MM.1S (cell line): ENCODE data around the gene MTHFS.

Source experiments
- DNase-seq: peaks from one replicate; pipeline ENCODE4 v3.0.0-alpha.2; 2015
- H2AFZ ChIP-seq: fragments of 300-600 bp; sonication (generic); 2 replicates; pipeline ENCODE4 v1.6.0; 2016; ENCODE audit warnings: antibody characterized with exemption, low read length
- H3F3A ChIP-seq: fragments of 300-600 bp; sonication (generic); 2 replicates; pipeline ENCODE4 v1.6.1; 2016; ENCODE audit warnings: mild to moderate bottlenecking, antibody characterized with exemption, low read length, moderate library complexity, mixed read lengths; ENCODE audit not compliant: insufficient read depth
- H3K27ac ChIP-seq: fragments of 300-600 bp; sonication (generic); 2 replicates; pipeline ENCODE4 v1.5.1; 2016; ENCODE audit warnings: mild to moderate bottlenecking, low read length
- H3K27me3 ChIP-seq: fragments of 300-600 bp; sonication (generic); replicated peaks from 2 replicates; pipeline ENCODE4 v1.6.0; 2016; ENCODE audit warnings: low read length; ENCODE audit not compliant: insufficient read depth
- H3K36me3 ChIP-seq: fragments of 300-600 bp; sonication (generic); replicated peaks from 2 replicates; pipeline ENCODE4 v1.6.1; 2016; ENCODE audit warnings: mild to moderate bottlenecking, low read length, mixed read lengths; ENCODE audit not compliant: insufficient read depth
- H3K4me1 ChIP-seq: fragments of 300-600 bp; sonication (generic); 2 replicates; pipeline ENCODE4 v1.6.1; 2016; ENCODE audit warnings: low read length, mixed read lengths
- H3K4me2 ChIP-seq: fragments of 300-600 bp; sonication (generic); 2 replicates; pipeline ENCODE4 v1.6.0; 2016; ENCODE audit warnings: low read depth, low read length
- H3K4me3 ChIP-seq: fragments of 300-600 bp; sonication (generic); 2 replicates; pipeline ENCODE4 v1.5.1; 2016; ENCODE audit warnings: low read length, mixed read lengths
- H3K79me2 ChIP-seq: fragments of 300-600 bp; sonication (generic); 2 replicates; pipeline ENCODE4 v1.6.1; 2016; ENCODE audit warnings: mixed run types, low read length, mixed read lengths
- H3K9ac ChIP-seq: fragments of 300-600 bp; sonication (generic); 2 replicates; pipeline ENCODE4 v1.6.1; 2016; ENCODE audit warnings: low read length, mixed read lengths
- H3K9me2 ChIP-seq: fragments of 300-600 bp; sonication (generic); replicated peaks from 2 replicates; pipeline ENCODE4 v1.6.1; 2016; ENCODE audit warnings: mild to moderate bottlenecking, low read length, mixed read lengths; ENCODE audit not compliant: insufficient read depth
- H3K9me3 ChIP-seq: fragments of 300-600 bp; sonication (generic); replicated peaks from 2 replicates; pipeline ENCODE4 v1.6.1; 2016; ENCODE audit warnings: mild to moderate bottlenecking, low read length, mixed read lengths; ENCODE audit not compliant: insufficient read depth
- H4K20me1 ChIP-seq: fragments of 300-600 bp; sonication (generic); 2 replicates; pipeline ENCODE4 v1.6.1; 2016; ENCODE audit warnings: mild to moderate bottlenecking, low read length, moderate library complexity, mixed read lengths; ENCODE audit not compliant: insufficient read depth
- CTCF ChIP-seq: fragments of 300-600 bp; sonication (generic); IDR thresholded peaks from 2 replicates; pipeline ENCODE4 v1.5.1; 2016; ENCODE audit warnings: antibody characterized with exemption, low read length, mixed read lengths
- EZH2 ChIP-seq: fragments of 300-600 bp; sonication (generic); optimal IDR thresholded peaks from 2 replicates; pipeline ENCODE3; 2017; ENCODE audit warnings: low read depth, mild to moderate bottlenecking, antibody characterized with exemption, low read length, mixed read lengths
- EZH2phosphoT487 ChIP-seq: fragments of 300-600 bp; sonication (generic); IDR thresholded peaks from 2 replicates; pipeline ENCODE4 v1.6.1; 2018; ENCODE audit warnings: antibody characterized with exemption, low read length

Gene MTHFS

GRCh38 chr15:79832367-79833120 lies 64.3 kb downstream of the MTHFS start:
- H3K9ac ChIP-seq, result no peak overlapping the region
- H3K27ac ChIP-seq, result no peak overlapping the region
- no peak overlapping the region for H3K4me3 ChIP-seq
- no peaks in the 10 kb centered on the region; the same call in 1 of the 2 replicates for H3F3A ChIP-seq
- H3K79me2 ChIP-seq, result no peaks in the 10 kb centered on the region
- peaks cover 4% of the 10 kb centered on the region; the same call in 1 of the 2 replicates for H3K4me1 ChIP-seq
- no peaks in the 10 kb centered on the region for H3K27me3 ChIP-seq
- H3K36me3 ChIP-seq, result no peaks in the 10 kb centered on the region
- H3K4me2 ChIP-seq, result no peak overlapping the region
- H4K20me1 ChIP-seq, result no peaks in the 10 kb centered on the region
- no peak for TF ChIP-seq CTCF
- TF ChIP-seq EZH2phosphoT487, result no peak
- TF ChIP-seq EZH2, result no peak
- no peak overlapping the region for H2AFZ ChIP-seq
- no peak for DNase-seq
- H3K9me3 ChIP-seq, result no peaks in the 10 kb centered on the region
- H3K9me2 ChIP-seq, result no peaks in the 10 kb centered on the region

GRCh38 chr15:79831604-79832003 lies 65.2 kb downstream of the MTHFS start:
- Histone ChIP-seq H3K4me2 (no peak overlapping the region), H4K20me1 (no peaks in the 10 kb centered on the region), H3K4me3 (no peak overlapping the region), H3K27ac (no peak overlapping the region), H3K9me3 (no peaks in the 10 kb centered on the region), H3F3A (no peaks in the 10 kb centered on the region; the same call in 1 of the 2 replicates), H3K79me2 (no peaks in the 10 kb centered on the region), H3K9me2 (no peaks in the 10 kb centered on the region), H3K36me3 (no peaks in the 10 kb centered on the region), H2AFZ (no peak overlapping the region), H3K27me3 (no peaks in the 10 kb centered on the region), H3K4me1 (peaks cover 4% of the 10 kb centered on the region; the same call in 1 of the 2 replicates), H3K9ac (no peak overlapping the region)
- TF ChIP-seq CTCF, result no peak
- TF ChIP-seq EZH2, result no peak
- no peak for TF ChIP-seq EZH2phosphoT487
- no peak for DNase-seq

GRCh38 chr15:79829950-79830349 lies 66.9 kb downstream of the MTHFS start:
- Histone ChIP-seq H2AFZ (no peak overlapping the region), H3K79me2 (no peaks in the 10 kb centered on the region), H3K27ac (no peak overlapping the region), H3K9me2 (no peaks in the 10 kb centered on the region), H4K20me1 (no peaks in the 10 kb centered on the region), H3K9me3 (no peaks in the 10 kb centered on the region), H3K4me3 (no peak overlapping the region), H3K36me3 (no peaks in the 10 kb centered on the region), H3K4me1 (peaks cover 4% of the 10 kb centered on the region; the same call in 1 of the 2 replicates), H3F3A (no peaks in the 10 kb centered on the region), H3K4me2 (no peak overlapping the region), H3K9ac (no peak overlapping the region), H3K27me3 (no peaks in the 10 kb centered on the region)
- no peak for DNase-seq
- no peak for TF ChIP-seq EZH2
- TF ChIP-seq CTCF, result no peak
- no peak for TF ChIP-seq EZH2phosphoT487
